ENCODE measurements around the gene GNAT2.

GNAT2 gene

GRCh38 chr1:109641078-109641740 is 21.8 kb upstream of the GNAT2 start:
- peak; percentile 73 for DNase-seq

- peak; percentile 91 for DNase-seq
These were observed 21.0 kb upstream of the GNAT2 start for GRCh38 chr1:109640285-109640865.

- DNase-seq = no peak
These were observed 20.4 kb upstream of the GNAT2 start for GRCh38 chr1:109639841-109640184.

GRCh38 chr1:109639063-109639840 is 19.8 kb upstream of the GNAT2 start:
- DNase-seq = peak; percentile 57

GRCh38 chr1:109637446-109637845 is 18.0 kb upstream of the GNAT2 start:
- no peak for DNase-seq

- DNase-seq = no peak
These were observed 17.0 kb upstream of the GNAT2 start for GRCh38 chr1:109636201-109636952.

GRCh38 chr1:109635862-109636200 is 16.4 kb upstream of the GNAT2 start:
- DNase-seq = no peak

- no peak for DNase-seq
These were observed 15.6 kb upstream of the GNAT2 start for GRCh38 chr1:109634771-109635750.

- DNase-seq = no peak
These were observed 14.9 kb upstream of the GNAT2 start for GRCh38 chr1:109634292-109634691.

- DNase-seq = no peak
These were observed 13.4 kb upstream of the GNAT2 start for GRCh38 chr1:109632671-109633346.

GRCh38 chr1:109631513-109632505 is 12.4 kb upstream of the GNAT2 start:
- no peak for DNase-seq

GRCh38 chr1:109630898-109631512 is 11.6 kb upstream of the GNAT2 start:
- DNase-seq = no peak

GRCh38 chr1:109630081-109630897 is 10.9 kb upstream of the GNAT2 start:
- peak; percentile 46 for DNase-seq

GRCh38 chr1:109629372-109630030 is 10.1 kb upstream of the GNAT2 start:
- no peak for DNase-seq

GRCh38 chr1:109628540-109629321 is 9.3 kb upstream of the GNAT2 start:
- no peak for DNase-seq

GRCh38 chr1:109627692-109628399 is 8.4 kb upstream of the GNAT2 start:
- DNase-seq = no peak

Measured in hematopoietic multipotent progenitor cell treated with erythropoietin and hydrocortisone succinate and interleukin-3 and kit ligand, for 4 days (in vitro differentiated cells).